H1 (cell line): ENCODE results near the gene SLC2A11. TPM values are rescaled to one million over a fixed set of nuclear protein-coding genes. Genes with fewer than 3 reads are reported as not detected.

ENCODE experiments used
- ASH2L ChIP-seq: fragments of 200-600, 300-600 bp; sonication (generic); IDR thresholded peaks from one replicate; pipeline ENCODE4 v1.7.1; 2017; ENCODE audit warnings: low read length
- GTF2F1 ChIP-seq: IDR thresholded peaks from 2 replicates; pipeline ENCODE4 v1.6.1; 2012; ENCODE audit warnings: low read depth, low read length, improper control_type of control experiment, borderline replicate concordance
- polyA plus RNA-seq, 7 experiments: library from polyadenylated mRNA; depleted of rRNA in 3 of 7; stranded (reverse) in 5 of 7; unstranded in 2 of 7; fragments of >200 nt in 5 of 7; fragments of 200-250 nt in 2 of 7; gene quantifications; 1 replicate in 5 of 7; 2 replicates in 1 of 7; 4 replicates in 1 of 7; pipeline versions ENCODE4 v1.2.1 to v1.2.3, GENCODE V29; 2011 to 2013; ENCODE audit warnings: missing spikeins in 2 of 7, mixed read lengths in 2 of 7
- total RNA-seq: library from RNA; stranded (reverse); fragmentation: NEBNext Ultra II Directional; extraction: Animal tissue kit (Norgen Biotek cat#: 25700); gene quantifications from 2 replicates; pipeline ENCODE4 v1.2.1, GENCODE V29; 2021
- TF ChIP-seq, protein P1 (sequence below): IDR thresholded peaks from 2 replicates; pipeline ENCODE4 v1.6.1; 2011; ENCODE audit warnings: low read depth, mild to moderate bottlenecking, low read length; ENCODE audit not compliant: insufficient read depth

SLC2A11 gene
- total and polyA plus RNA-seq, 2 of the 8 experiments (the other 6 are each of a cell fraction or from before 2014, with no cell fraction given): 10.7 to 12.5 TPM

GRCh38 chr22:23838681-23839468 lies 18.8 kb upstream of the SLC2A11 start, which contains the start of gene DERL3 (continued):
- TF ChIP-seq, protein P1, sequence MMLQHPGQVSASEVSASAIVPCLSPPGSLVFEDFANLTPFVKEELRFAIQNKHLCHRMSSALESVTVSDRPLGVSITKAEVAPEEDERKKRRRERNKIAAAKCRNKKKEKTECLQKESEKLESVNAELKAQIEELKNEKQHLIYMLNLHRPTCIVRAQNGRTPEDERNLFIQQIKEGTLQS: no peak
- peak; percentile 63 for TF ChIP-seq ASH2L
- TF ChIP-seq GTF2F1: no peak
- TF ChIP-seq, all 59 proteins: peak for 15
